ENCODE data around the gene CAGE1. TPM values are rescaled to one million over a fixed set of nuclear protein-coding genes. Genes with fewer than 3 reads are reported as not detected.
"Not testable (repeated sequence)": the region's sequence is repeated elsewhere in the genome, so short reads cannot be mapped to it uniquely, and the experiment has no call there.

CAGE1 gene
- total RNA-seq, 2 donors from 2014 or later, result 0.30 TPM; not detected in 1

DNA sequence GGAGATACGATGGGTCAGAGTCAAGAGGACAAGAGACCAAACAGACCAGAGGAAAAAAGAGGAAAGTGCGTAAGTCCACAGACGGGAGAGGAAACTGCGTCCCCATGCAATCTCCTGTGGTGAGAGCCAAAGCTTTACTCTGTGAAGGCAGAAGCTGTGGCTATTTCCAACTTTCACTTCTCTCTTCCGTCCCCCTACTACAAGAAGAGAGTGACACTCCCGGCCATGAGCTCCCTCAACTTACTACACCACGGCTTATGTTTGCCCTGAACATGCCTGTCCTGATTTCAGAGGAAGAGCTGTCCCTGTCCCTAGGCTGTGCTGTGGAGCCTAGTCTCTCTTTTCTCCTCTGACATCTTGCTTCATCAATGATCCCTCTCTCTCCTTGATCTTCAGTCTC is 65.0 kb downstream of the CAGE1 start:
- Mint-ChIP-seq H3K36me3 (no peaks in the 10 kb centered on the region), H3K9me3 (peaks cover 0 to 3% of the 10 kb centered on the region in 2 donors), H3K27ac (peak overlapping the region in 1 of 2 donors; percentile 6)
- peak in 1 of 2 donors; percentile 26 for ATAC-seq
- DNase-seq (ENCODE audit: low spot score in 2 of 2), result no peak

DNA sequence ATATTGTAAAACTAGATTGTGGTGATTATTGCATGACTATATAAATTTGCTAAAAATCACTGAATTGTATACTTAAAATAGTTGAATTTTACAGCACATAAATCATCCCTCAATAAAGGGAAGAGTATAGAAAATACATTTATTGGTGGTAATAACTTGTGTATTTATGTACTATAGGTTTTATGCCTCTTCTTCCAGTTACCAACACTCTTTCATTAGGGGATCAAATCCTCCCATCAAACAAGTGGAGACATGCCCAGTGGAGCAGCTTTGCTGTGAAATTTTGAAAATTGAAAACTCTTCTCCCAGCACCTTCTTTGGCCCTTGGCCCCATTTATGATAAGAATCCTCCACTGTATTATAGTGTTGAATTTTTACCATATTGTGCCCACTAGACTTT is 66.5 kb downstream of the CAGE1 start:
- Mint-ChIP-seq H3K27ac (peak overlapping the region in 1 of 2 donors; percentile 18), H3K36me3 (no peaks in the 10 kb centered on the region), H3K9me3 (peaks cover 0 to 3% of the 10 kb centered on the region in 2 donors)
- ATAC-seq (no peak), DNase-seq (ENCODE audit: low spot score in 2 of 2) (no peak)

DNA sequence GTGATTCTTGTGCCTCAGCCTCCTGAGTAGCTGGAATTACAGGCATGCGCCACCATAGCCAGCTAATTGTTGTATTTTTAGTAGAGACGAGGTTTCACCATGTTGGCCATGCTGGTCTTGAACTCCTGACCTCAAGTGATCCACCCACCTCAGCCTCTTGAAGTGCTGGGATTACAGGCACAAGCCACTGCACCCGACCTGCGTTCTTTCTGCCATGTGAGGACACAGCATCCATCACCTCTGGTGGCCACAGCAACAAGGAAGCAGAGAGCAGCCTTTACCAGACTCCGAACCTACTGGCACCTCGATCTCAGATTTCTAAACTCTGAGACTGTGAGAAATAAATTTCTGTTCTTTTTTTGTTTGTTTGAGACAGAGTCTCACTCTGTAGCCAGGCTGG is 67.7 kb downstream of the CAGE1 start:
- not testable (repeated sequence) for H3K36me3 Mint-ChIP-seq; H3K9me3 Mint-ChIP-seq; H3K27ac Mint-ChIP-seq; DNase-seq (ENCODE audit: low spot score in 2 of 2); ATAC-seq

DNA sequence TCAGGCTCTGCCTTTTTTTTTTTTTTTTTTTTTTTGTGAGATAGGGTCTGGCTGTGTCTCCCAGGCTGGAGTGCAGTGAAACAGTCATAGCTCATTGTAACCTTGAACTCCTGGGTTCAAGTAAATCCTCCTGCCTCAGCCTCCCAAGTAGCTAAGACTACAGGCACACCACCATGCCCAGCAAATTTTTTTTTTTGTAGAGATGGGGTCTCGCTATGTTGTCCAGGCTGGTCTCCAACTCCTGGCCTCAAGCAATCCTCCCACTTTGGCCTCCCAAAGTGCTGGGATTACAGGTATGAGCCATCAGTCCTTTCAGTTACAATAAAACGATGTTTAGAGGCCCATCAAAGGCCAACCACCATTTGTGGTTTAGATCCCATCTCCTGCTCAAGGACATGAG is 70.1 kb downstream of the CAGE1 start:
- not testable (repeated sequence) for ATAC-seq; H3K36me3 Mint-ChIP-seq; DNase-seq (ENCODE audit: low spot score in 2 of 2)

DNA sequence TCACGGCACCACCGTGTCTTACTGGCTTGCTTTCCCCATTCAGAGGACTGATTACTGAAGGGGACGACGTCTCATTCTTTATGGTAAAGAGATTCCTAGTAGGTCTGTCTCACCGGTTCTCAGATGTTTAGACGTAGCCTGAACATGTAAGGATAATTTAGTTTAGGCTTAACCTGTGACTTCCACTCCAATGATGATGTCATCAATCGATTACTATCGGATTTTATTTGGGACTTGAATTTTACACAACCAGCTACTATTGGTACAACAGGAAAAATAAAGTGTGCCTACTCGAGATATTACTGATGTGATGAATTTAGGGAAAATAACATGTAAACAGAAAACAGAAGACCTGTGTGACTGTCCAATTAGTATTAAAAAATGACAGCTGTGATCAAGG is 72.0 kb downstream of the CAGE1 start:
- H3K27ac Mint-ChIP-seq, result no peak overlapping the region
- no peaks in the 10 kb centered on the region for H3K9me3 Mint-ChIP-seq
- DNase-seq (ENCODE audit: low spot score in 2 of 2) (no peak), ATAC-seq (no peak)
- H3K36me3 Mint-ChIP-seq, result peaks cover 0 to under 1% of the 10 kb centered on the region in 2 donors

More for the DNA sequence above, 70.1 kb downstream of the CAGE1 start:
- not testable (repeated sequence) for H3K9me3 Mint-ChIP-seq, H3K27ac Mint-ChIP-seq

DNA sequence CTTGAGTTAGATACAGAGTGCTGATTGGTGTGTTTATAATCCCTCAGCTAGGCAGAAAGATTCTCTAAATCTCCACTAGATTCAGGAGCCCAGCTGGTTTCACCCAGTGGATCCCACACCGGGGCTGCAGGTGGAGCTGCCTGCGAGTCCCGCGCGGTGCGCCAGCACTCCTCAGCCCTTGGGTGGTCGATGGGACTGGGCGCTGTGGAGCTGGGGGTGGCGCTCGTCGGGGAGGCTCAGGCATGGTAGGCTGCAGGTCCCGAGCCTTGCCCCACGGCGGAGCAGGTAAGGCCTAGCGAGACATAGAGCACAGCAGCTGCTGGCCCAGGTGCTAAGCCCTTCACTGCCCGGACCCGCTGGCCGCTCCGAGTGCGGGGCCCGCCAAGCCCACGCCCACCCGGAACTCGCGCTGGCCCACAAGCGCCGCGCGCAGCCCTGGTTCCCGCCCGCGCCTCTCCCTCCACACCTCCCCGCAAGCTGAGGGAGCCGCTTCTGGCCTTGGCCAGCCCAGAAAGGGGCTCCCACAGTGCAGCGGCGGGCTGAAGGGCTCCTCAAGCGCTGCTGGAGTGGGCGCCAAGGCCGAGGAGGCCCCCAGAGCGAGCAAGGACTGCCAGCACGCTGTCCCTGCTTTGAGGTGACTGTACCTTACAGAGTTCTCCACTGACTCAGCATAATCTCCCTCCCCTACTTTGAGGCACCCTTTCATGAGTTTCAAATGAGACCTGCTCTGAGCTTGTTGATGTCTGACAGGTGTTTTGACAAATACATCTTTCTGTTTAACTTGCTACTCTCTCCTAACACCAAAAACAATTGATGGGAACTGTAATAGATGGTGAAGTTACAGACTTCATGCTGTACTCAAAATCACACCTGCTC is 72.6 kb downstream of the CAGE1 start:
- H3K36me3 Mint-ChIP-seq, result peaks cover 6% of the 10 kb centered on the region in 2 donors

DNA sequence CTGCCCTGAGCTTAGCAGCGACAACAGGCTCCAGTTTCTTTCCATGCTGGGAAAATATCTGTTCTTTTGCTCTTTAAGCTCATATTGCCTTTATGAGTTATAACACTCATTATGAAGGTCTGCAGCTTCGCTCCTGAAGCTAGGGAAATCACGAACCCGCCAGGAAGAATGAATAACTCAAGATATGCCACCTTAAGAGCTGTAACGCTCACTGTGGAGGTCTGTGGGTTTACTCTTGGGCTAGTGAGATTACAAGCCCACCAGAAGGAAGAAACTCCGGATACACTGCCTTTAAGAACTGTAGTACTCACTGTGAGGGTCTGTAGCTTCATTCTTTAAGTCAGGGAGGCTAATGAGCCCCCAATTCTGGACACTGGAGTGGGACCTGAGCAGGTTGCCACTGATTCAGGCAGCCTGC is 73.6 kb downstream of the CAGE1 start:
- no peaks in the 10 kb centered on the region for H3K9me3 Mint-ChIP-seq
- peak overlapping the region in 1 of 2 donors; percentile 26 for H3K27ac Mint-ChIP-seq
- no peak for ATAC-seq
- no peak for DNase-seq (ENCODE audit: low spot score in 2 of 2)
- peaks cover 7 to 13% of the 10 kb centered on the region in 2 donors for H3K36me3 Mint-ChIP-seq

More for the DNA sequence above, 72.6 kb downstream of the CAGE1 start:
- no peak overlapping the region for H3K27ac Mint-ChIP-seq
- DNase-seq (ENCODE audit: low spot score in 2 of 2) (no peak), ATAC-seq (no peak)
- H3K9me3 Mint-ChIP-seq, result no peaks in the 10 kb centered on the region

DNA sequence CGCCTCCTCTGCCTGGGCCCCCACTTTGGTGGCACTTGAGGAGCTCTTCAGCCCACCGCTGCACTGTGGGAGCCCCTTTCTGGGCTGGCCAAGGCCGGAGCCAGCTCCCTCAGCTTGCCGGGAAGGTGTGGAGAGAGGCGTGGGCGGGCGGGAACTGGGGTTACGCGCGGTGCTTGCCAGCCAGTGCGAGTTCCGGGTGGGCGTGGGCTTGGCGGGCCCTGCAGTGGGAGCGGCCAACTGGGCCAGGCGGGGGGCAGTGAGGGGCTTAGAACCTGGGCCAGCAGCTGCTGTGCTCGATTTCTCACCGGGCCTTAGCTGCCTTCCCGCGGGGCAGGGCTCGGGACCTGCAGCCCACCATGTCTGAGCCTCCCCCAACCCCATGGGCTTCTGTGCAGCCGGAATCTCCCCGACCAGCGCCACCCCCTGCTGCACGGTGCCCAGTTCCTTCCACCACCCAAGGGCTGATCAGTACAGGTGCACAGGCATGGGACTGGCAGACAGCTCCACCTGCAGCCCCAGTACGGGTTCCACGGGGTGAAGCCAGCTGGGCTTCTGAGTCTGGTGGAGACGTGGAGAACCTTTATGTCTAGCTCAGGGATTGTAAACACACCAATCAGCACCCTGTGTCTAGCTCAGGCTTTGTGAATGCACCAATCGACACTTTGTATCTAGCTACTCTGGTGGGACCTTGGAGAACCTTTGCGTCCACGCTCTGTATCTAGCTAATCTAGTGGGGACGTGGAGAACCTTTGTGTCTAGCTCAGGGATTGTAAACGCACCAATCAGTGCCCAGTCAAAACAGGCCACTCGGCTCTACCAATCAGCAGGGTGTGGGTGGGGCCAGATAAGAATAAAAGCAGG is 74.2 kb downstream of the CAGE1 start:
- ATAC-seq, result not testable (repeated sequence)
- peak overlapping the region in 1 of 2 donors; percentile 26 for H3K27ac Mint-ChIP-seq

DNA sequence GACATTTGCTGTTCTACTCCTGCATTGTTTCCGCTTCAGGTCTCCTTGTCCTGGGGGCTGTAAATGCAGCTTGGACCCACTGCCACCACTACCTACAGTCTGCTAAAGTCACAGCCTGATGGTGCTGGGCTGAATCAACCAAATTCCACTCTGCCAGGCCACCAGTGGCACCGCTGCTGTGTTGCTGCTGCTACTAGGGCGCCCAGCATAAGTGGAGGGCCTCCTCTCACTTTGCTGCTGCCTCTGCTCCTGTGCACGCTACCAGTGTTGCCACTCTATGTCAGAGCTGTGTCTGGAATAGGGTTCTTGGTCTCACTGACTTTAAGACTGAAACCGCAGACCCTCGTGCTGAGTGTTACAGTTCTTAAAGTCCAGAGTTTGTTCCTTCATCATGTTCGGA is 75.1 kb downstream of the CAGE1 start:
- Mint-ChIP-seq H3K9me3 (peaks cover 4 to 5% of the 10 kb centered on the region in 2 donors), H3K36me3 (peaks cover 17 to 26% of the 10 kb centered on the region in 2 donors), H3K27ac (peak overlapping the region in 1 of 2 donors; percentile 94)
- ATAC-seq, result no peak
- no peak for DNase-seq (ENCODE audit: low spot score in 2 of 2)

More for the DNA sequence above, 74.2 kb downstream of the CAGE1 start:
- H3K9me3 Mint-ChIP-seq; DNase-seq (ENCODE audit: low spot score in 2 of 2): not testable (repeated sequence)
- peaks cover 8 to 17% of the 10 kb centered on the region in 2 donors for H3K36me3 Mint-ChIP-seq

DNA sequence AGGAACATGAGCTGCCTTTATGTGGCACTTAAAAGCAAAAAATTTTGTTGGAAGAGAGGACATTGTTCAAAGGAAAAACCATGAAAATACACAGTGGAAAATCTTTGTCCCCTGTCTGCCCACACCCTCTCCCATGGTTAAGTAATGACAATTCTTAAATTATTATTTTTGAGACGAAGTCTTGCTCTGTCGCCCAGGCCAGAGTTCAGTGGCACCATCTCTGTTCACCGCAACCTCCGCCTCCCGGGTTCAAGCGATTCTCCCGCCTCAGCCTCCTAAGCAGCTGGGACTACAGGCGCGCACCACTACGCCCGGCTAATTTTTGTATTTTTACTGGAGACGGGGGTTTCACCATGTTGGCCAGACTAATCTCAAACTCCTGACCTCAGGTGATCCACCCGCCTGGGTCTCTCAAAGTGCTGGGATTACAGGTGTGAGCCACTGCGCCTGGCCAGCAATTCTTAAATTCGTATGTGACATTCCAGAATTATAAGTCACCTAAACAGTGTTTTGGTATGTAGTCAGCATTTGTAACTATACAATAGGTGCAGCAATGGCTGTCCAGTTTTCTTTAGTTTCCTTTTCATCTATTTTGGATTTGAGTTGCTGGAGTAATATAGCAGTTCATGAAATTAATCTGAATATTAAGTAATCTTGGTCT is 75.9 kb downstream of the CAGE1 start:
- H3K36me3 Mint-ChIP-seq, result peaks cover 23 to 34% of the 10 kb centered on the region in 2 donors
- peaks cover 5 to 6% of the 10 kb centered on the region in 2 donors for H3K9me3 Mint-ChIP-seq
- DNase-seq (ENCODE audit: low spot score in 2 of 2) (no peak), ATAC-seq (no peak)
- H3K27ac Mint-ChIP-seq, result peak overlapping the region; percentile 92 to 94

DNA sequence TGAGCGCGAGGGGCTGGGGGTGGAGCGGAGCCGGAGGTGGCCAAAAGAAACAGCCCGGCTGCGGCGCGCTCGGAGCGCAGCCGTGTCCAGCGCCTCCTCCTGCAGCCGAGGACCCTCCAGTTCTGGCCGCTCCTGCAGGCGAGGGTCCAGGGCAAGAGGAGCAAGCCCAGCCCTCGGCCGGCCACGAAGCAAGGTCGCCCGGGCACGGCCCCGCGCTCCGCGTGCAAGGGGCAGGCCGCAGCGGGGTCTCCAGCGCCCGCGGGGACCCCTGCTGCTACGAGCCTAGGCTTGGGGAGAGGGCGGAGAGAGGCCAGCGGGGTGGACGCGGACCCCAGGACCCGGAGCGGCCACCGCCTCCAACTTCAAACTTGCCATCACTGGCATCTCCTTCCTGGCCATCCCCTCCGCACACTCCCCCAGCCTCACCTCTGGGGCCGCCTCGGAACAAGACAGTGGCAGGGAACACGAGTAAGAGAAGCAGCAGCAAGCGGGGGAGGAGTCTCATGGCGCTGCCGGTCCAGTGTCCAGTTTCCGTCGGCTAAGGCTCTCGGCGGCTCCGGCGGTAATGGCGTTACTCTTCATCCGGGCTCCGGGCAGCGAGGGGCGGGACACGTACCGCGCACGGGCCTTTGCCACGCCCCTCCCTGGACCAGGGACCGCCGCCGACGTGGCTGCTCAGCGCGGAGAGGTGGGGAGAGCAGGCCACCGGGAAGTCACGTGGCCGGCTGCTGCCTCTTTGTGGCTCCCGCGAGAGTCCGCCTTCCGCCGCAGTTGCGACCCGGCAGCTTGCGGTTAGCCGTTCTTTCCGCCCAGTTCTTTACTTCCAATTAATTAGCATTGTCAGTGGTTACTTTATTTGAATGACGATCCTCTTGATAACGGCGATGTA is 76.7 kb downstream of the CAGE1 start, which contains the start of gene SSR1:
Gene SSR1 (minus strand): TSS at position 584 of the 889 bp plus-strand sequence. CDS start 79 bp downstream, at position 505.
- peak within 1 kb of the TSS; percentile 94 to 99 for H3K27ac Mint-ChIP-seq

DNA sequence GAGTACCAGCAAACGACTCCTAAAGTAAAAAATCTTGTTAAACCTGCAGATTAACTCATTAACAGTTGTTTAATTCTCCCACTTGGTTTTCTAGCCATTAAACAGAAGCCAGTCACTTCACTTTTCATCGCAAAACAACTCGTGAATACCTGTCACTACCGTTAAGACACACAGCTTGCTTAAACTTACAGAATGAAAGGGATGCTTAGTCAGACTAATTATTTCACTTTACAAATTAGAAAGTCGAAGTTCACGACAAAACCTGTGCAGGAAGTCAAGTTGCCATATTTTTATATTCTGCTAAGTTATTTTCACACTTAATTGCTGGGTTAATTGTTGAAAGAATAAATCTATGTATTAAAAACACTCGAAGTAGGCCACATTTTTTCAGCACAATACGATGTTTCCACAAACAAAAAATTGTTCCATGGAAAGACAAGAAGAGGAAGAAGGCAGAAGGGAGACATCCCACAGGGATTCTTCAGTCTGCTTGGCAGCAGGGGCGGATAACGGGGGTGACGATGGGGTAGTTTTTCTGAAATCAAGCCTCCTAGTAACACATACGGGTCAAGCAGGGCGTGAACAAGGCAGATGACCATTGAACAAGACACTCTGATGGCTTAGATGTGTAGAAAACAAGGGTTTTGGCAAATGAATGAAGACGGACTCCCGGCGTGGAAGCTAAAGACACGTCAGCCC is 77.5 kb downstream of the CAGE1 start:
- peak overlapping the region; percentile 94 to 99 for H3K27ac Mint-ChIP-seq
- H3K36me3 Mint-ChIP-seq, result peaks cover 26 to 46% of the 10 kb centered on the region in 2 donors
- peaks cover 5 to 6% of the 10 kb centered on the region in 2 donors for H3K9me3 Mint-ChIP-seq
- ATAC-seq (no peak), DNase-seq (ENCODE audit: low spot score in 2 of 2) (no peak)

More for the DNA sequence above, 76.7 kb downstream of the CAGE1 start, which contains the start of gene SSR1:
- peak; percentile 94 to 98 for DNase-seq (ENCODE audit: low spot score in 2 of 2)
- Mint-ChIP-seq H3K36me3 (peaks cover 26 to 42% of the 10 kb centered on the region in 2 donors), H3K9me3 (peaks cover 5 to 6% of the 10 kb centered on the region in 2 donors)
- peak; percentile 98 to 99 for ATAC-seq

DNA sequence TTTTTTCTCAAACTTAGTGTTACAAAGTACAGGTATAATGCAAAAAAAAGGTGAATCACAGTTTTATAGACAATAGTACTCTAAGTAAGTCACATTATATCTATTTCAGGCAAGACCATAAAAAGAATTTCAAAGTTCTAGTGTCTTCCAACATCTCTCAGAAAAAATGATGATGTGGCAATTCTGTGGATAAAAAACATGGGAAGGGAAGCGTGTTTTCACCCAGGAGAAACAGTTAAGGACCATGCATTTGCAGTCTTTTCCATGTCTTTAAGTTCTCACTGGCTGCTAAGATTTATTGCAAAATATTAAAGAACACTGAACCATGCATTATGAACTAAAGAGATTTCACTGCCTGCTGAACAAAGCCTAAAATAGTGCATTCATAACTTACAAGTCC is 78.4 kb downstream of the CAGE1 start:
- Mint-ChIP-seq H3K27ac (no peak overlapping the region), H3K9me3 (peaks cover 5 to 6% of the 10 kb centered on the region in 2 donors), H3K36me3 (peaks cover 26 to 46% of the 10 kb centered on the region in 2 donors)
- DNase-seq (ENCODE audit: low spot score in 2 of 2), result no peak
- ATAC-seq, result no peak

DNA sequence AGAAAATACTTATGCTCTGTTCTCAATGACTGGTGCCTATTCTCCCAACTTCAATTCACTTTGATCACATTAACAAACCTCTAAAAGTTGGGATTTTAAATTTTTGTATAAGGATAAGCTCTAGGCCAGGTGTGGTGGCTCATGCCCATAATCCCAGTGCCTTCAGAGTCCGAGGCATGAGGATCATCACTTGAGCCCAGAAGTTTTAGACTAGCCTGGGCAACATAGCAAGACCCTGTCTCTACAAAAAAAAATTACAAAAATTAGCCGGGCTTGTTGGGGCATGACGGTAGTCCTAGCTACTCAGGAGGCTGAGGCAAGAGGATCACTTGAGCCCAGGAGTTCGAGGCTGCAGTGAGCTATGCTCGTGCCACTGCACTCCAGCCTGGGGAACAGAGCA is 80.5 kb downstream of the CAGE1 start:
- H3K36me3 Mint-ChIP-seq, result peaks cover 26 to 52% of the 10 kb centered on the region in 2 donors
- DNase-seq (ENCODE audit: low spot score in 2 of 2) (no peak), ATAC-seq (no peak)
- peak overlapping the region; percentile 11 to 73 for H3K27ac Mint-ChIP-seq
- peaks cover 5 to 6% of the 10 kb centered on the region in 2 donors for H3K9me3 Mint-ChIP-seq

DNA sequence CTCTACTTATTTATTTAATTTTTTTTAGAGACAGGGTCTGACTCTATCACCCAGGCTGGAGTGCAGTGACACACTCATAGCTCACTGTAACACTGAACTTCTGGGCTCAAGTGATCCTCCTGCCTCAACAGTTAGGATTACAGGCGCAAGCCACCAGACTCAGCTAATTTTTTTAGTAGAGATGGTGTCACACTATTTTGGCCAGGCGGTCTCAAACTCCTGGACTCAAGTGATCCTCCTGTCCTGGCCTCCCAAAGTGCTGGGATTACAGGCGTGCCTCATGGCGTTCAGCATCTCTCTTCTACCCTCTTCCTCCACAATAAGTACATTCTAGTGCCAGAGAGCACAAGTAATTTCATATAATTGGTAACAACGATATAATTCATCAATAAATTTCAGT is 82.0 kb downstream of the CAGE1 start:
- Mint-ChIP-seq H3K27ac (no peak overlapping the region), H3K9me3 (peaks cover 5 to 6% of the 10 kb centered on the region in 2 donors), H3K36me3 (peaks cover 26 to 52% of the 10 kb centered on the region in 2 donors)
- DNase-seq (ENCODE audit: low spot score in 2 of 2) (no peak), ATAC-seq (no peak)

All from activated naive CD4-positive, alpha-beta T cell treated with anti-CD3 and anti-CD28 coated beads, Interleukin-2, amount 50 U/mL, for 72 hours (primary cell).